Mesenchymal stem cell (in vitro differentiated cells and primary cell): ENCODE measurements around the gene RELB.

Source experiments
- DNase-seq: peaks from one replicate; pipeline ENCODE4 v3.0.0-alpha.2; 2013
- H2AFZ ChIP-seq: one replicate; pipeline ENCODE4 v1.6.1; 2013; ENCODE audit warnings: low read depth, mild to moderate bottlenecking, control low read depth, inconsistent platforms, low read length, moderate library complexity
- H2AK5ac ChIP-seq: 2 replicates; pipeline ENCODE4 v1.6.1; 2013; ENCODE audit warnings: low read length, moderate library complexity, mild to moderate bottlenecking, inconsistent platforms; ENCODE audit not compliant: severe bottlenecking
- H2BK120ac ChIP-seq: one replicate; pipeline ENCODE4 v1.6.1; 2013; ENCODE audit warnings: low read depth, mild to moderate bottlenecking, inconsistent platforms, low read length, moderate library complexity
- H2BK12ac ChIP-seq, 2 experiments: one replicate each; pipeline ENCODE4 v1.6.1; 2013; ENCODE audit warnings: inconsistent platforms in 2 of 2, low read length in 2 of 2, mild to moderate bottlenecking in 2 of 2, moderate library complexity in 2 of 2, control low read depth in 1 of 2
- H2BK15ac ChIP-seq: one replicate; pipeline ENCODE4 v1.6.1; 2013; ENCODE audit warnings: mild to moderate bottlenecking, low read depth, inconsistent platforms; ENCODE audit not compliant: poor library complexity, severe bottlenecking
- H2BK5ac ChIP-seq: 2 replicates; pipeline ENCODE4 v1.6.1; 2013; ENCODE audit warnings: low read depth, mild to moderate bottlenecking, low read length, control low read depth, inconsistent platforms; ENCODE audit not compliant: poor library complexity, severe bottlenecking
- H3K14ac ChIP-seq, 2 experiments: one replicate each; pipeline ENCODE4 v1.6.1; 2013; ENCODE audit warnings: inconsistent platforms in 2 of 2, low read length in 2 of 2, control low read depth in 1 of 2, mild to moderate bottlenecking in 1 of 2, moderate library complexity in 1 of 2
- H3K18ac ChIP-seq, 2 experiments: one replicate each; pipeline ENCODE4 v1.6.1; 2013; ENCODE audit warnings: inconsistent platforms in 2 of 2, low read length in 2 of 2, control low read depth in 1 of 2, low read depth in 1 of 2, mild to moderate bottlenecking in 1 of 2
- H3K23ac ChIP-seq, 2 experiments: one replicate each; pipeline ENCODE4 v1.6.1; 2013; ENCODE audit warnings: inconsistent platforms in 2 of 2, low read length in 2 of 2, mild to moderate bottlenecking in 2 of 2, moderate library complexity in 2 of 2, control low read depth in 1 of 2
- H3K27ac ChIP-seq: 2 replicates; pipeline ENCODE4 v1.5.1; 2013; ENCODE audit warnings: mild to moderate bottlenecking, moderate library complexity, low read length, control low read depth, inconsistent platforms; ENCODE audit not compliant: poor library complexity, severe bottlenecking
- H3K27me3 ChIP-seq, 2 experiments: 2 replicates each; pipeline versions ENCODE4 v1.6.1 to v1.7.0; 2013; ENCODE audit warnings: low read length in 2 of 2, mild to moderate bottlenecking in 2 of 2, moderate library complexity in 2 of 2, control low read depth in 1 of 2, inconsistent platforms in 1 of 2; ENCODE audit not compliant: control insufficient read depth in 1 of 2, insufficient read depth in 1 of 2
- H3K36me3 ChIP-seq, 2 experiments: 2 replicates each; pipeline versions ENCODE4 v1.6.1 to v1.7.0; 2013; ENCODE audit warnings: low read length in 2 of 2, control low read depth in 1 of 2, inconsistent platforms in 1 of 2, low read depth in 1 of 2, mild to moderate bottlenecking in 1 of 2; ENCODE audit not compliant: insufficient read depth in 2 of 2, control insufficient read depth in 1 of 2
- H3K4ac ChIP-seq, 2 experiments: one replicate each; pipeline ENCODE4 v1.6.1; 2013; ENCODE audit warnings: inconsistent platforms in 2 of 2, low read length in 2 of 2, mild to moderate bottlenecking in 2 of 2, moderate library complexity in 2 of 2, control low read depth in 1 of 2, low read depth in 1 of 2
- H3K4me1 ChIP-seq: 2 replicates; pipeline ENCODE4 v1.6.1; 2013; ENCODE audit warnings: low read depth, low read length, control low read depth; ENCODE audit not compliant: control insufficient read depth, insufficient read depth
- H3K4me2 ChIP-seq: 2 replicates; pipeline ENCODE4 v1.6.1; 2013; ENCODE audit warnings: low read length, mild to moderate bottlenecking, inconsistent platforms; ENCODE audit not compliant: poor library complexity, severe bottlenecking
- H3K4me3 ChIP-seq, 2 experiments: 2 replicates each; pipeline versions ENCODE4 v1.5.1 to v1.7.0; 2013; ENCODE audit warnings: low read length in 2 of 2, mild to moderate bottlenecking in 2 of 2, control low read depth in 1 of 2, low read depth in 1 of 2; ENCODE audit not compliant: insufficient read depth in 1 of 2
- H3K79me1 ChIP-seq: replicated peaks from 2 replicates; pipeline ENCODE4 v1.6.1; 2013; ENCODE audit warnings: mild to moderate bottlenecking, control low read depth, low read length, inconsistent platforms; ENCODE audit not compliant: poor library complexity, severe bottlenecking
- H3K9ac ChIP-seq: 2 replicates; pipeline ENCODE4 v1.7.0; 2013; ENCODE audit warnings: mild to moderate bottlenecking, low read length, moderate library complexity
- H3K9me3 ChIP-seq: 2 replicates; pipeline ENCODE4 v1.7.0; 2013; ENCODE audit warnings: mild to moderate bottlenecking, low read length; ENCODE audit not compliant: control insufficient read depth
- H4K8ac ChIP-seq: one replicate; pipeline ENCODE4 v1.6.1; 2013; ENCODE audit warnings: inconsistent platforms, mild to moderate bottlenecking, low read length, moderate library complexity
- H4K91ac ChIP-seq: one replicate; pipeline ENCODE4 v1.6.1; 2013; ENCODE audit warnings: mild to moderate bottlenecking, low read length, inconsistent platforms
- WGBS: methylation state at CpG from one replicate; pipeline ENCODE4 v1.1.7; 2013; ENCODE audit warnings: mixed read lengths; 5-methylcytosine and 5-hydroxymethylcytosine counted together

Gene RELB

DNA sequence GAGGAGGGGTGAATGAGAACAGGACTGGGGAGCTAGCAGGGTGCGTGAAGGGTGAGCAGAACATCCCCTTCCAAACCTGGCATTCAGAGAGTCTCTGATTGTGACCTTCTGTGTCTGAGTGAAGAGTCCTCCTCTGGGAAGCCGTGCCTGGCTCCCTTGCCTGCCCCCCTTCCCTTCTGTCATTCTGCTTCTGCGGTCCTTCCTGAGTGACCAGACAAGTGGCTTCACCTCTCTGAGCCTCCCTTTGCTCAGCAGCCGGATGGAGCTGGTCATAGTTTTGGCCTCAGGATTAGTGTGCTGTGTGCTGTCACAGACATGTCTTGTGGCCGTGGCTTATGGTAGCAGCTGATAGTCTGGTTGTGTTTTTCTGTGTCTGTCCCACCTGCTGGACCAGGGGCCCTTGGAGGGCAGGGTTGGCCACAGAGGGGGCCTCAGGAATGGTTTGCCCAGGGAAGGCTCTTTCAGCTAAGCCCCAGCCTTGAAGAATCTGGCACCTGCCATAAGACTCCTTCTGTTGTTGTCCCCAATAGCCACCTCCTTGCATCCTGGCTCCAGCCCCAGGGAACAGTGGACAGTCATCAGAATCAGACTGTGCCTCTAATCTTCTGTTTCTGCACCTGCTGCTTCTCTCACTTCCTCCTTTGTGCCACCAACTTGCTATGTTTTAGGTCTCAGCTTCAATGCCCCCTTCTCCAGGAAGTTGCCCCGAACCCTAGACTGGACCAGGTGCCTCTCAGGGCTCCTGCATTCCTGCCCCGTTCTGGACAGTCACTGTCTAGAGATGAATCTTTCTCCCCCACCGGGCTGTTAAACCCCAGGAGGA, 40.1 kb upstream of the RELB start:
- no peak overlapping the region for H4K8ac ChIP-seq
- H3K4ac ChIP-seq: no peak overlapping the region
- H2AK5ac ChIP-seq: no peak overlapping the region
- DNase-seq: no peak
- H3K4me1 ChIP-seq: peaks cover 13% of the 10 kb centered on the region
- 97% methylated on average over 8 of the region's 8 CpGs for WGBS
- H3K14ac ChIP-seq: no peak overlapping the region
- H3K36me3 ChIP-seq: peaks cover 42% of the 10 kb centered on the region in 2 experiments
- H3K4me3 ChIP-seq: no peak overlapping the region
- no peak overlapping the region for H2BK15ac ChIP-seq
- no peak overlapping the region for H2BK12ac ChIP-seq
- H2BK120ac ChIP-seq: no peak overlapping the region
- no peak overlapping the region for H2BK5ac ChIP-seq
- no peak overlapping the region for H3K27ac ChIP-seq
- no peak overlapping the region for H2AFZ ChIP-seq
- H3K9ac ChIP-seq: no peak overlapping the region
- no peaks in the 10 kb centered on the region for H3K9me3 ChIP-seq
- H3K23ac ChIP-seq: no peak overlapping the region
- H3K4me2 ChIP-seq: no peak overlapping the region
- H3K79me1 ChIP-seq: peaks cover 30% of the 10 kb centered on the region
- no peak overlapping the region for H3K18ac ChIP-seq
- no peak overlapping the region for H4K91ac ChIP-seq
- no peaks in the 10 kb centered on the region for H3K27me3 ChIP-seq

DNA sequence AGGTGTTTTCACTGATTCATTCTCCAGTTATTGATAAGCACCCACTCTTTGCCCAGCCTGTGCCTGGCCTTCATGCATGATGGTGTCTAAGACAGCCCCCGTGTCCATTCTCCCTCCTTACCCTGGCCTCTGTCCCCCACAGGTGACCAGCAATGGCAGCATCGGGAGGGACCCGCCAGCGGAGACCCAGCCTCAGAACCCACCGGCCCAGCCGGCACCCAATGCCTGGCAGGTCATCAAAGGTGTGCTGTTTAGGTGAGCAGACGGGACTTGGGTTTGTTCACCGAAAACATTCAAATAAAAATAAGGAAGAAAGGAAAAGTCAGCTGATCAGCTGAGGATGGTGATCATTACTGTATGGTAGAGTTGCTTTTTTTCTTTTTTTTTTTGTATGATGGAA, 39.4 kb upstream of the RELB start:
- H2AFZ ChIP-seq: no peak overlapping the region
- peaks cover 11% of the 10 kb centered on the region for H3K4me1 ChIP-seq
- H4K8ac ChIP-seq: no peak overlapping the region
- no peak overlapping the region for H3K4ac ChIP-seq
- no peak overlapping the region for H3K27ac ChIP-seq
- no peaks in the 10 kb centered on the region for H3K9me3 ChIP-seq
- H3K14ac ChIP-seq: no peak overlapping the region
- no peak overlapping the region for H4K91ac ChIP-seq
- H3K23ac ChIP-seq: no peak overlapping the region
- no peak overlapping the region for H2BK120ac ChIP-seq
- no peak overlapping the region for H3K4me2 ChIP-seq
- no peak overlapping the region for H2BK12ac ChIP-seq
- 96% methylated on average over 7 of the region's 8 CpGs for WGBS
- DNase-seq: no peak
- peaks cover 31% of the 10 kb centered on the region for H3K79me1 ChIP-seq
- H3K27me3 ChIP-seq: no peaks in the 10 kb centered on the region
- no peak overlapping the region for H3K9ac ChIP-seq
- H2AK5ac ChIP-seq: no peak overlapping the region
- peaks cover 46% of the 10 kb centered on the region in 2 experiments for H3K36me3 ChIP-seq
- no peak overlapping the region for H2BK15ac ChIP-seq
- H3K4me3 ChIP-seq: no peak overlapping the region
- no peak overlapping the region for H2BK5ac ChIP-seq
- H3K18ac ChIP-seq: no peak overlapping the region

DNA sequence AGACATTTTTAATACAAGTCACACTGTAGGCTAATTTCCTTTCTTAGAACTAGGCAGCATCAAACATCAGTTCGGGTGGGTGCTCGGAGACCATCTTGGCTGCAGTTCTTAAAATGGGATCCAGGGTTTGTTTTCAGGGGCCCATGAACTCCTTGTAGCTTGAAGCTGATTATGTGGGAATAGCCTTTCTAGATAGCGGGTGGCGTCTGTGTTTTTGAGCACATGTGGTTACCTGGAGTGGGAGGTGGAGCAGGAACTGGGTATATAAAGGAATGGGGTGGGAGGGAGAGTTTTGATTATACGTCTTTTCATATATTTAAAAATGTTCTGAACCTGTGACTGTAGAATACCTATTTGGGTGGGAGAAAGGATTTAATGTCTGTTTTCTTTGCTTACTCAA, 33.1 kb upstream of the RELB start:
- no peak overlapping the region for H2BK12ac ChIP-seq
- no peak overlapping the region for H2BK5ac ChIP-seq
- no peaks in the 10 kb centered on the region for H3K9me3 ChIP-seq
- H3K27ac ChIP-seq: no peak overlapping the region
- H3K23ac ChIP-seq: no peak overlapping the region
- no peak overlapping the region for H2AFZ ChIP-seq
- H3K4me3 ChIP-seq: no peak overlapping the region
- H3K4ac ChIP-seq: no peak overlapping the region
- no peak for DNase-seq
- H3K4me1 ChIP-seq: peaks cover 2% of the 10 kb centered on the region
- H3K9ac ChIP-seq: no peak overlapping the region
- H3K4me2 ChIP-seq: no peak overlapping the region
- no peak overlapping the region for H2AK5ac ChIP-seq
- peaks cover 30% of the 10 kb centered on the region for H3K79me1 ChIP-seq
- H4K91ac ChIP-seq: no peak overlapping the region
- H4K8ac ChIP-seq: no peak overlapping the region
- H3K14ac ChIP-seq: no peak overlapping the region
- 99% methylated on average over 5 of the region's 5 CpGs for WGBS
- H2BK15ac ChIP-seq: no peak overlapping the region
- peaks cover 45 to 48% of the 10 kb centered on the region in 2 experiments for H3K36me3 ChIP-seq
- H3K18ac ChIP-seq: no peak overlapping the region
- H2BK120ac ChIP-seq: no peak overlapping the region
- H3K27me3 ChIP-seq: no peaks in the 10 kb centered on the region

DNA sequence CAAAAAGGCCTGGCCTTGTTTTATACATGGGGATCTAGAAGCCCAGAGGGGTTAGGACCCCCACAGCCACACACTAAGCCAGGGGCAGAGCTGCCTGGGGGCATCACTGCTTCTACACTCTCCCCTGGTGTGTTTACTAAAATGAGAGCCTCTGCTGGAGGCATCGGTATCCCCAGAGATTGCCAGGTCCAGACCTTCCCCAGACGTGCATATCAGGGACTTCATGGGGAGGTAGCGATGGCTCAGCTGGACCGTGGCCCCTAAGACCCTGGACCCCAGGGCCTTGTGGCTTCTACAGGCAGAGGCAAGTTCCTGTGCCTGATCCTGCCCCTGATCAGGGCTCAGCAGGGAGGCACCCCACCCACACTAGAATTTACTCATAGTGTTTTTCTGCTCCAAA, 32.6 kb upstream of the RELB start:
- no peak overlapping the region for H3K4ac ChIP-seq
- H3K9ac ChIP-seq: no peak overlapping the region
- no peak overlapping the region for H2BK15ac ChIP-seq
- H3K36me3 ChIP-seq: peaks cover 47 to 53% of the 10 kb centered on the region in 2 experiments
- H3K23ac ChIP-seq: no peak overlapping the region
- no peak overlapping the region for H3K4me3 ChIP-seq
- no peak overlapping the region for H2BK120ac ChIP-seq
- H3K18ac ChIP-seq: no peak overlapping the region
- H4K91ac ChIP-seq: no peak overlapping the region
- H2BK12ac ChIP-seq: no peak overlapping the region
- no peak for DNase-seq
- no peaks in the 10 kb centered on the region for H3K9me3 ChIP-seq
- no peak overlapping the region for H3K14ac ChIP-seq
- no peak overlapping the region for H2AK5ac ChIP-seq
- WGBS: 96% methylated on average over 4 of the region's 4 CpGs
- H2BK5ac ChIP-seq: no peak overlapping the region
- no peak overlapping the region for H4K8ac ChIP-seq
- H3K4me1 ChIP-seq: peaks cover 2% of the 10 kb centered on the region
- H3K79me1 ChIP-seq: peaks cover 31% of the 10 kb centered on the region
- H2AFZ ChIP-seq: no peak overlapping the region
- no peak overlapping the region for H3K27ac ChIP-seq
- H3K4me2 ChIP-seq: no peak overlapping the region
- H3K27me3 ChIP-seq: no peaks in the 10 kb centered on the region
